Memory B cell (primary cell): ENCODE data around the gene PPP1R10.

Experiments used
- ATAC-seq: fragments of 150-1000 bp; cut with Tn5 transposase; 2 replicates; pipeline ENCODE4 v1.10.0; 2021; ENCODE audit warnings: low read depth, mild to moderate bottlenecking, moderate library complexity
- DNase-seq, 2 donors: peaks; one replicate each; pipeline ENCODE4 v3.0.0; 2022; ENCODE audit warnings: low spot score in 2 of 2
- H3K27ac Mint-ChIP-seq: one replicate; pipeline ENCODE4 v1.8.0; 2022; ENCODE audit warnings: mild to moderate bottlenecking, moderate library complexity, mixed read lengths
- H3K27me3 Mint-ChIP-seq: one replicate; pipeline ENCODE4 v1.8.0; 2022; ENCODE audit warnings: mixed read lengths
- H3K36me3 Mint-ChIP-seq: one replicate; pipeline ENCODE4 v1.8.0; 2022; ENCODE audit warnings: mild to moderate bottlenecking, mixed read lengths
- H3K4me1 Mint-ChIP-seq: one replicate; pipeline ENCODE4 v1.8.0; 2022; ENCODE audit warnings: mixed read lengths
- H3K4me3 Mint-ChIP-seq: one replicate; pipeline ENCODE4 v1.8.0; 2022; ENCODE audit warnings: mild to moderate bottlenecking, moderate library complexity, mixed read lengths
- H3K9me3 Mint-ChIP-seq: one replicate; pipeline ENCODE4 v1.8.0; 2022; ENCODE audit warnings: mixed read lengths

Gene PPP1R10

GRCh38 chr6:30614044-30614842 is 2.8 kb downstream of the PPP1R10 start:
- Mint-ChIP-seq H3K27ac (peak overlapping the region; percentile 100), H3K9me3 (no peaks in the 10 kb centered on the region), H3K27me3 (no peaks in the 10 kb centered on the region), H3K4me3 (peak overlapping the region; percentile 92), H3K4me1 (peaks cover 42% of the 10 kb centered on the region), H3K36me3 (peaks cover 23% of the 10 kb centered on the region)
- DNase-seq (no peak), ATAC-seq (no peak)

DNA sequence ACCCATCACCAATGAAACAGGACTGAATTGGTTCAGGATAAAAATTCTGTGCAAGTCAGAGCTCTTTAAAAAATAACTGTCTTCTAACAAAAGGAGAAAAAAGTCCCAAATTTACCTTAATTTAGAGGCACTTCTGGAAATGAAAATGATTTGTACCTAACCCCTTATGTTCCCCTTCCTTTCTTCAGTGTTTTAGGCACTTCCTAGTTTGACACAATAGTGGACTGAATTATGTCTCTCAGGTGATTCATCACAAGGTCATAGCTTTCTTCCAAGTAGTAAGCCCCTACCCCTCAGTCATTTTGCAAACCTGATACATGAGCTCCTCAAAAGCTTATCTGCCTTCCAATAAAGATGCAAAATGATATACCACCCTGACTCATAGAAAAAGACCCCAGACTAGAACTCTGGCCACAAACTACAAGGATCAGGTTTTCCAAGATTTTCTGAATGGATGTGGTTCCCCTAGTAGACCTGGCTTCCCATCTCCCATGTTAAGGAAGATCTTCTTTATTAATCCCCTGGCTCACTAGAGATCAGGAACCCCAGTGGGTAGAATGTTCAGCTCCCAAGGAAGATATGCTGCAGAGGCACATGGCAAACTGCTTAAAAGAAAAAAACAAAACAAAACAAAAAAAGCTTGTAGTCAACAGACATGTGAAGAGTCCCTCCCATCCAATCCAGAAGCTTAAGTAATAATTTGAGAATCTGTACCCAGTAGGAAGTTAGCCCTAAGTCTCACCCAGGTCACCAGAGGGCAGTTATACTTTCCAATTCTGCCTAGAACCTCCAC is 3.6 kb downstream of the PPP1R10 start:
- peaks cover 43% of the 10 kb centered on the region for H3K4me1 Mint-ChIP-seq
- no peak for DNase-seq
- peak overlapping the region; percentile 36 for H3K4me3 Mint-ChIP-seq
- H3K9me3 Mint-ChIP-seq, result no peaks in the 10 kb centered on the region
- peaks cover 29% of the 10 kb centered on the region for H3K36me3 Mint-ChIP-seq
- peak overlapping the region; percentile 100 for H3K27ac Mint-ChIP-seq
- H3K27me3 Mint-ChIP-seq, result no peaks in the 10 kb centered on the region
- ATAC-seq, result no peak

DNA sequence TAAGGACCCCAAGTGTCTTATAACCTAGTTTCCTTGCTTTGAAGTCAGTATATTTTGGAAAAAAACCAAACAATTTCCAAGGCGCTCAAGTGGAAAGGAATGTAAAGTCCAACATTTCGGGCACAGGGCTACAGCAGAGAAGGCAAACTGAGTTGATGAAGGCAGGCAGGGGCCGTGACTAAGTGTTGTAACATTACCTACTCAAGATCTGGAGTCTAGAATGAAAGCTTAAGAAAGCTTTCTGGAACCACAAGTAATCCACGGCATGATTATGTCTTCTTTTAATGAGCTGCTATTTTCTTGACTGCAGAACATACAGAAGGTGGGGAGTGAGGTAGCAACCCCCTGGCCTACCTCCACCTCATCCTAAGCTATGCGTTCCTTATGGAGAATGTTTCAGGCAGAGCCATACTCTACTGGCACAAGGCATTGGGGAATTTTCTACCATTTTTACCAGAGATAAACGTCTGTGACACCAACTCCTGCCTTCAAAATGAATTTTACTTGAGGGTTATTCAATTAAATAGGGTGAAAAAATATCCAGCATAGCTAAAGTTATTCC is 4.3 kb downstream of the PPP1R10 start:
- peaks cover 41% of the 10 kb centered on the region for H3K4me1 Mint-ChIP-seq
- peaks cover 30% of the 10 kb centered on the region for H3K36me3 Mint-ChIP-seq
- no peaks in the 10 kb centered on the region for H3K27me3 Mint-ChIP-seq
- DNase-seq (no peak), ATAC-seq (no peak)
- no peaks in the 10 kb centered on the region for H3K9me3 Mint-ChIP-seq
- no peak overlapping the region for H3K4me3 Mint-ChIP-seq
- H3K27ac Mint-ChIP-seq, result peak overlapping the region; percentile 100

- Mint-ChIP-seq H3K9me3 (no peaks in the 10 kb centered on the region), H3K4me1 (peaks cover 44% of the 10 kb centered on the region), H3K27ac (peak overlapping the region; percentile 88), H3K27me3 (no peaks in the 10 kb centered on the region), H3K36me3 (peaks cover 34% of the 10 kb centered on the region), H3K4me3 (no peak overlapping the region)
- ATAC-seq (no peak), DNase-seq (no peak)
Observed at GRCh38 chr6:30612213-30612612, 4.8 kb downstream of the PPP1R10 start.

DNA sequence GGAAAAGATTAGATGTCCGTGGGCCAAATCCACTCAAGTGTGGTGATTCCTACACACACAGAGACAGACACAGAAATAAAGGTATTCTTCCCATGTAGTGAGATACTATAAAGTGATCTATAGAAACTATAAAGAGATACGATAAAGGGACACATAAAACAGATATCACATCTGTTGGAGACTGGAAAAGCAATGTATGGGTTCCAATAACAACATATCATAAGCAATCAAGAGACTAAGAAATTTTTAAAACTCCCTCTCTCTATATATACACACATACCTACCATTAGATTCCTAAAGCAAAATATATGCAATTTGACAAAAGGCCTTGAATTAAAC is 5.2 kb downstream of the PPP1R10 start:
- ATAC-seq (no peak), DNase-seq (no peak)
- Mint-ChIP-seq H3K36me3 (peaks cover 31% of the 10 kb centered on the region), H3K9me3 (no peaks in the 10 kb centered on the region), H3K27me3 (no peaks in the 10 kb centered on the region), H3K4me3 (no peak overlapping the region), H3K4me1 (peaks cover 44% of the 10 kb centered on the region), H3K27ac (peak overlapping the region; percentile 88)

DNA sequence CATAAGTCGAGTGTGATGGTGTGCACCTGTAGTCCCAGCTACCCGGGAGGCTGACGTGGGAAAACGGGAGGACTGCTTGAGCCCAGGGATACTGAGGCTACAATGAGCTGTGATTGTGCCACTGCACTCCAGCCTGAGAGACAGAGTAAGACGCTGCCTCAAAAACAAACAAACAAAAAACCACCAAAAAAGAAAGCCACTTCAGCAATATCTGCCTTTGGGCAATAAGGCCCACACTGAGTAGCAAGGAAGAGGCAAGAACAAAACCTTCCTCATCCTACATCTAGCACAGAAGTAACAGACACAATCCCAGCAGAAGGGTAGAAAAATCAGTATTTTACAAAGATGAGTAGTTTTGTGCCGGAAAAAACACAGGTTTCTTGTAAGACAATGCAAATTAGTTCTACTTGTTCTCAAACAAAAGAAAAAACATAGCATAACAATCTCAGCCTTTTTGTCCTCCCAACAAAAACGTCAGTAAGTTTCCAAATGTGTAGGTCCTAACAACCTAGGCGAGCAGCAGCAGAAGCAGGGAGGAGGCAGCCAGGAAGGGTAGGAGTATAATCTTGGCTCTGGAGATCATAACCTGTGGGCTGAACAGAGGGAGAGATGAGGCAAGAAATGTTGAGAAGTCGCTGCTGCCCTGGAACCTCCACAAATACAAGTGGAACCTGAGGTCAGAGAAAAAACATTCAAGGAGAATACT is 5.7 kb downstream of the PPP1R10 start:
- no peak for DNase-seq
- no peak for ATAC-seq
- H3K4me3 Mint-ChIP-seq, result no peak overlapping the region
- H3K36me3 Mint-ChIP-seq, result peaks cover 33% of the 10 kb centered on the region
- peaks cover 45% of the 10 kb centered on the region for H3K4me1 Mint-ChIP-seq
- H3K27ac Mint-ChIP-seq, result peak overlapping the region; percentile 88
- H3K9me3 Mint-ChIP-seq, result no peaks in the 10 kb centered on the region
- no peaks in the 10 kb centered on the region for H3K27me3 Mint-ChIP-seq

DNA sequence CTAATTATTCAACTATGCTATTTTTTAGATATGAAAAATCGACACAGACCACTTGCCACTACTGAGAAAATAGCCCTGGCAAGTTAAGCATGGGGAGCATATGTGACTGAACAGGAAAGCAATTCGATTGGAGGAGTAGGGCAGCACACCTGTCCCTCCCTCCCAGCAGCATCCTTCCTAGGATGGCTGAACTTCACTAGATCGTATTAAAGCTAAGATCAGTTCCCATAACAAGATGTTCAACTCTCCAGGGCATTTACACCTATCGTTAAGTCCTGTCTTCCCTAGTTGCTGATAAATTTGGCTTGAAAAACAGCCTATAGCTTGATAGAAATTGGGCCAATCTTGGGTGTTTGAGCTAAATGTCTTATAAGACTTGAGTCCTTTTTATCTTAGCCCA is 7.0 kb downstream of the PPP1R10 start:
- Mint-ChIP-seq H3K27me3 (no peaks in the 10 kb centered on the region), H3K27ac (peak overlapping the region; percentile 88), H3K9me3 (no peaks in the 10 kb centered on the region), H3K4me3 (no peak overlapping the region), H3K36me3 (peaks cover 29% of the 10 kb centered on the region), H3K4me1 (peaks cover 47% of the 10 kb centered on the region)
- DNase-seq (no peak), ATAC-seq (no peak)

DNA sequence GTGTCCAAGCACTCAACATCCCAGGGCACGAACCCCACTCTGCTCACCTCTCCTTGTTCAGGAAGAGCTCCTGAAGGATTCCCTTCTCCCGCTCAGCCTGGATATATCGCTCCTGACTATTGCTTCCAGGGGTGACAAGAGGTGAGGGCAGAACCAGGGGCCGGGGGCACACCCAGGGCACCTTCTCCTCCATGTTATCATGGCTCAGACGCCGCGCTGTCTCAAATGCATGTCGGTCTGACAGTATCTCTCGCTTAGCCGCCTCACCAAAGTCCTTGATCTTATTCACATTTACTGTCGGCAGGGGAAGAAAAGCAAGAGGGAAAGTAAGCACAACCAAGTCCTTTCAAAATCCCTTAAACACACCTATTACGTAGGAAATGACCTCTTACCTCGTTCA is 13.1 kb downstream of the PPP1R10 start:
- Mint-ChIP-seq H3K4me3 (no peak overlapping the region), H3K27ac (no peak overlapping the region), H3K4me1 (peaks cover 12% of the 10 kb centered on the region)

DNA sequence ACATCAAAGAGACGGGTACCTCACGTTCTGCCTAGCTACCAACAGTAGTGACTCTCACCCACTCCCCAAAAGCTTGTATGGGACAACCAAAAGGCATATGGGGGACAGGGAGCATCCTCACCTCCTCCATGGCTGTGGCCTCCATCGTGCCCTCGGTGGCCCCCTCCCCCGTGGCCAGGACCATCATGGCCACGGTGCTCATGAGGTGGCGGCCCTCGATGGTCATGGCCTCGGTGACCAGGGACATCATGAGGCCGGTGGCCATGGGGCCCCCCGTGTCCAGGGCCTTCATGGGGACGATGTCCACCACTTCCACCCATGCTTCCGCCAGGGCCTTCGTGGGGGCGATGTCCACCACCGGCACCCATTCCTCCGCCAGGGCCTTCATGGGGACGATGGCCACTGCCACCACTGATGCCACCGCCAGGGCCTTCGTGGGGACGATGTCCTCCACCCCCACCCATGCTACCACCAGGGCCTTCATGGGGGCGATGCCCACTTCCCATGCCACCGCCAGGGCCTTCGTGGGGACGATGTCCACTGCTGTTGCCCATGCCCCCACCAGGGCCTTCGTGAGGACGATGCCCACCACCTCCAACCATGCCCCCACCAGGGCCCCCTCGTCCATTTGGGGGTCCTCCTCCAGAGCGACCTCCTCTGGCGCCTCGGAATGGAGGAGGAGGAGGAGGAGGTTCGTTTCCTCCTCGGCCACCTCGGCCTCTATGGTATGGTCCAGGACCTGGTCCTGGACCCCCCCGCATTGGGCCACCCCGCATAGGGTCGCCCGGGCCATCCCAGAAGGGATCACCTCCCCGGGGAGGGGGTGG is 15.0 kb downstream of the PPP1R10 start:
- H3K4me1 Mint-ChIP-seq, result peaks cover 10% of the 10 kb centered on the region
- peaks cover 38% of the 10 kb centered on the region for H3K36me3 Mint-ChIP-seq
- no peak overlapping the region for H3K4me3 Mint-ChIP-seq
- no peak overlapping the region for H3K27ac Mint-ChIP-seq
- DNase-seq (no peak), ATAC-seq (no peak)
- no peaks in the 10 kb centered on the region for H3K27me3 Mint-ChIP-seq
- H3K9me3 Mint-ChIP-seq, result no peaks in the 10 kb centered on the region

More for the DNA sequence above, 13.1 kb downstream of the PPP1R10 start:
- DNase-seq, result no peak
- ATAC-seq, result no peak
- no peaks in the 10 kb centered on the region for H3K27me3 Mint-ChIP-seq
- peaks cover 48% of the 10 kb centered on the region for H3K36me3 Mint-ChIP-seq
- no peaks in the 10 kb centered on the region for H3K9me3 Mint-ChIP-seq

GRCh38 chr6:30601436-30601814 is 15.6 kb downstream of the PPP1R10 start:
- no peaks in the 10 kb centered on the region for H3K9me3 Mint-ChIP-seq
- H3K36me3 Mint-ChIP-seq, result peaks cover 34% of the 10 kb centered on the region
- no peak overlapping the region for H3K27ac Mint-ChIP-seq
- peaks cover 10% of the 10 kb centered on the region for H3K4me1 Mint-ChIP-seq
- ATAC-seq (no peak), DNase-seq (no peak)
- no peak overlapping the region for H3K4me3 Mint-ChIP-seq
- H3K27me3 Mint-ChIP-seq, result no peaks in the 10 kb centered on the region

DNA sequence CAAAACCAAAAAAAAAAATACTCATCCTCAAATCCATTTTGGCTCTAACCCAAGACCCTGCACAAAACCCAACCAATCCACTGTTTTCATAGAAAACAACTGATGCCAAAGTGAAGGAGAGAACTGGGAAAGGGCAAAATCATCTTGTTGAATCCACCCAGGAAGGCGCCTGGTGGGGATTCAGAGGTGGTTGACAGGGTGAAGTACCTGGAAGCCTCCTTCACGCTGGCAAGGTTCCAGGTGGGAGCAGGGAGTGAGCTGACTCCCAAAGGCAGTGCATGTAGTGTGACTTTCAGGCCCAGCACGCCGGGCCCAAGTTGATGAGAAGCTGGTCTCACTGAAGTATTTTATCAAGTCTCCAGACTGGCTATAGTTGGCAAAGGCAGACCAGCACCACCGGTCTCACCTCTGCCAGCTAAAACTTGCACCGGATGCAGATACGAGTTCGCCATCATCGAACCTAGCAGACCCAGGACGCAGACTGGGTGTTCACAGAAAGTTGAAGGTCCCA is 16.5 kb downstream of the PPP1R10 start:
- no peak for ATAC-seq
- Mint-ChIP-seq H3K4me3 (no peak overlapping the region), H3K27ac (no peak overlapping the region), H3K36me3 (peaks cover 28% of the 10 kb centered on the region), H3K27me3 (no peaks in the 10 kb centered on the region), H3K9me3 (no peaks in the 10 kb centered on the region), H3K4me1 (peaks cover 7% of the 10 kb centered on the region)
- no peak for DNase-seq

- peaks cover 24% of the 10 kb centered on the region for H3K36me3 Mint-ChIP-seq
- no peak overlapping the region for H3K27ac Mint-ChIP-seq
- no peak for ATAC-seq
- H3K9me3 Mint-ChIP-seq, result no peaks in the 10 kb centered on the region
- peaks cover 7% of the 10 kb centered on the region for H3K4me1 Mint-ChIP-seq
- H3K27me3 Mint-ChIP-seq, result no peaks in the 10 kb centered on the region
- DNase-seq, result no peak
- no peak overlapping the region for H3K4me3 Mint-ChIP-seq
Observed at GRCh38 chr6:30599625-30600324, 17.3 kb downstream of the PPP1R10 start.
